HCT116 (cell line): ENCODE results near the gene SLC35E4. TPM values are rescaled to one million over a fixed set of nuclear protein-coding genes. Genes with fewer than 3 reads are reported as not detected.
A peak's percentile ranks its signal among the peaks of the same experiment; 100 is the strongest.

ENCODE experiments used
- ATAC-seq: fragments of 200-7000 bp; cut with Tn5 transposase; 2 replicates; pipeline ENCODE4 v1.9.1; 2020; ENCODE audit warnings: mild to moderate bottlenecking, moderate library complexity
- Bru-seq: library from RNA; stranded (reverse); fragments of 400-500 nt; gene quantifications from one replicate; lab custom pipeline; 2021; lab: Mats Ljungman, UMichigan
- BruChase-seq, 2 experiments: library from RNA; stranded (reverse); fragments of 400-500 nt; gene quantifications; one replicate each; lab custom pipeline; 2021; lab: Mats Ljungman, UMichigan
- BruUV-seq: library from RNA; stranded (reverse); fragments of 400-500 nt; replicated peaks from 2 replicates; lab custom pipeline; 2021; lab: Mats Ljungman, UMichigan
- CTCF ChIA-PET: fragments of 300-600 bp; sonication (Branson Sonifier 250); formaldehyde crosslinking; loops from one replicate; lab custom pipeline; 2021; ENCODE audit warnings: antibody characterized with exemption; lab: Charles Lee
- POLR2A ChIA-PET: fragments of 300-600, 350-600 bp; sonication (Branson Sonifier 250); formaldehyde crosslinking; loops from one replicate; lab custom pipeline; 2021; ENCODE audit warnings: antibody characterized with exemption; lab: Charles Lee
- RAD21 ChIA-PET, 2 experiments: fragments of 300-600 bp; sonication (Branson Sonifier 250); formaldehyde crosslinking; loops; one replicate each; lab custom pipeline; 2023; ENCODE audit warnings: low total read pairs in 2 of 2; ENCODE audit not compliant: uncharacterized antibody in 2 of 2, unreplicated experiment in 2 of 2, low non-redundant PET in 1 of 2; lab: Charles Lee
- DNase-seq: peaks from one replicate; pipeline ENCODE4 v3.0.0-alpha.2; 2010; ENCODE audit warnings: low read depth, low spot score
- H2AFZ ChIP-seq: fragments of 200-600 bp; shearing (Covaris generic), sonication (generic); 2 replicates; pipeline ENCODE4 v1.6.1; 2017; ENCODE audit warnings: low read depth, mixed run types, mixed read lengths, antibody characterized with exemption, low read length; ENCODE audit not compliant: poor library complexity, severe bottlenecking
- H3K27ac ChIP-seq: 2 replicates; pipeline ENCODE4 v1.5.1; 2012; ENCODE audit warnings: low read depth, low read length
- H3K27me3 ChIP-seq: fragments of 200-600 bp; sonication (generic); 2 replicates; pipeline ENCODE4 v1.6.1; 2016; ENCODE audit warnings: mixed run types, low read length, mixed read lengths; ENCODE audit not compliant: insufficient read depth
- H3K36me3 ChIP-seq, 2 experiments: fragments of 200-500 bp in 1 of 2; fragments of 200-600 bp in 1 of 2; sonication (Bioruptor generic) in 1 of 2; sonication (generic) in 1 of 2; 2 replicates each; pipeline versions ENCODE4 v1.5.1 to v1.6.1; 2014 to 2016; ENCODE audit warnings: low read length in 2 of 2, inconsistent platforms in 1 of 2, mixed read lengths in 1 of 2, mixed run types in 1 of 2; ENCODE audit not compliant: insufficient read depth in 2 of 2, control insufficient read depth in 1 of 2
- H3K4me1 ChIP-seq, 2 experiments: fragments of 200-600 bp in 1 of 2; sonication (generic) in 1 of 2; 2 replicates each; pipeline versions ENCODE4 v1.5.1 to v1.6.1; 2012 to 2017; ENCODE audit warnings: low read length in 2 of 2, inconsistent platforms in 1 of 2, mild to moderate bottlenecking in 1 of 2, mixed read lengths in 1 of 2, mixed run types in 1 of 2, moderate library complexity in 1 of 2; ENCODE audit not compliant: insufficient read depth in 2 of 2, control insufficient read depth in 1 of 2
- H3K4me2 ChIP-seq: fragments of 200-600 bp; sonication (generic); 2 replicates; pipeline ENCODE4 v1.6.1; 2017; ENCODE audit warnings: mixed run types, low read length, mixed read lengths
- H3K4me3 ChIP-seq, 2 experiments: fragments of 200-600 bp in 1 of 2; sonication (generic) in 1 of 2; replicated peaks in 1 of 2; 2 replicates each; pipeline ENCODE4 v1.5.1; 2011 to 2016; ENCODE audit warnings: low read length in 2 of 2, control low read depth in 1 of 2, low read depth in 1 of 2, mild to moderate bottlenecking in 1 of 2, mixed read lengths in 1 of 2, mixed run types in 1 of 2
- H3K79me2 ChIP-seq: fragments of 200-600 bp; sonication (generic); 2 replicates; pipeline ENCODE4 v1.6.1; 2017; ENCODE audit warnings: mild to moderate bottlenecking, mixed run types, low read length, moderate library complexity, mixed read lengths; ENCODE audit not compliant: insufficient read depth
- H3K9ac ChIP-seq: fragments of 200-600 bp; sonication (generic); 2 replicates; pipeline ENCODE4 v1.6.1; 2016; ENCODE audit warnings: low read length, mixed read lengths
- H3K9me2 ChIP-seq: fragments of 200-600 bp; sonication (generic), shearing (Covaris generic); 2 replicates; pipeline ENCODE4 v1.6.1; 2017; ENCODE audit warnings: mixed run types, mild to moderate bottlenecking, moderate library complexity; ENCODE audit not compliant: insufficient read depth
- H3K9me3 ChIP-seq, 2 experiments: fragments of 200-500 bp in 1 of 2; fragments of 200-600 bp in 1 of 2; sonication (Bioruptor generic) in 1 of 2; sonication (generic) in 1 of 2; 2 replicates each; pipeline ENCODE4 v1.6.1; 2014 to 2017; ENCODE audit warnings: low read length in 2 of 2, mixed read lengths in 2 of 2, inconsistent platforms in 1 of 2, low read depth in 1 of 2, mild to moderate bottlenecking in 1 of 2, mixed run types in 1 of 2, moderate library complexity in 1 of 2; ENCODE audit not compliant: control insufficient read depth in 1 of 2, insufficient read depth in 1 of 2
- H4K20me1 ChIP-seq: fragments of 200-600 bp; sonication (generic), shearing (Covaris generic); 2 replicates; pipeline ENCODE4 v1.6.1; 2017; ENCODE audit warnings: mixed run types, mild to moderate bottlenecking, moderate library complexity; ENCODE audit not compliant: insufficient read depth
- CTCF ChIP-seq, 3 experiments: fragments of 200-600 bp in 1 of 3; sonication (generic) in 1 of 3; IDR thresholded peaks in 2 of 3; conservative IDR thresholded peaks in 1 of 3; 2 replicates each; pipeline ENCODE4 v1.5.1; 2012 to 2017; ENCODE audit warnings: low read depth in 2 of 3, low read length in 2 of 3, antibody characterized with exemption in 1 of 3, borderline replicate concordance in 1 of 3, control low read depth in 1 of 3, mild to moderate bottlenecking in 1 of 3, mixed read lengths in 1 of 3, mixed run types in 1 of 3, moderate library complexity in 1 of 3; ENCODE audit not compliant: insufficient read depth in 1 of 3
- EGR1 ChIP-seq: IDR thresholded peaks from 2 replicates; pipeline ENCODE4 v1.6.1; 2012; ENCODE audit warnings: low read depth
- EZH2 ChIP-seq: fragments of 200-600 bp; sonication (generic); IDR thresholded peaks from 2 replicates; pipeline ENCODE4 v1.6.1; 2017; ENCODE audit warnings: antibody characterized with exemption, mixed run types
- POLR2AphosphoS5 ChIP-seq: IDR thresholded peaks from 2 replicates; pipeline ENCODE4 v1.6.1; 2011; ENCODE audit warnings: mild to moderate bottlenecking, low read depth, low read length, moderate library complexity
- REST ChIP-seq: IDR thresholded peaks from 2 replicates; pipeline ENCODE4 v1.6.1; 2012; ENCODE audit warnings: low read depth
- ZFX ChIP-seq: fragments of 450-650 bp; IDR thresholded peaks from 2 replicates; pipeline ENCODE4 v1.6.1; 2017
- ZNF274 ChIP-seq: fragments of 200-500 bp; sonication (Bioruptor generic); IDR thresholded peaks from 2 replicates; pipeline ENCODE4 v1.6.1; 2014; ENCODE audit warnings: mild to moderate bottlenecking, low read depth, low read length, inconsistent platforms
- intact Hi-C: fragments of 100-400 bp; cut with micrococcal nuclease; formaldehyde crosslinking; loops from 2 replicates; pipeline ENCODE4 v1.10.0; 2022
- long read RNA-seq: library from polyadenylated mRNA; unstranded; transcript quantifications from one replicate; pipeline ENCODE4 v2.0.0, GENCODE V29; 2021; ENCODE audit not compliant: unreplicated experiment
- polyA plus RNA-seq: library from polyadenylated mRNA; unstranded; fragments of >200 nt; gene quantifications from 2 replicates; pipeline ENCODE4 v1.2.1, GENCODE V29; 2012; ENCODE audit warnings: missing spikeins
- total RNA-seq: library from RNA; stranded (reverse); gene quantifications from one replicate; pipeline ENCODE4 v1.2.1, GENCODE V29; 2021; ENCODE audit not compliant: unreplicated experiment

The SLC35E4 gene
- 6.2 TPM for total RNA-seq
- polyA plus RNA-seq, result 5.4 and 5.9 TPM in 2 replicates
- Bru-seq, nascent RNA, result percentile 43 among the genes with signal in this experiment
- BruChase-seq, experiment 1, labeled RNA remaining after a 6-hour chase, result percentile 44 among the genes with signal in this experiment
- BruChase-seq, experiment 2, labeled RNA remaining after a 2-hour chase, result percentile 52 among the genes with signal in this experiment
- long read RNA-seq, transcript SLC35E4-201 (2 exons, 2,714 nt), result major isoform, 22 of 26 reads
- long read RNA-seq, partial matches to known transcripts, result 0 of 26 reads
- long read RNA-seq, other reads (novel, unspliced or antisense), result 4 of 26 reads

- ATAC-seq (peak; percentile 88), DNase-seq (peak; percentile 60)
- 0 out of 2 replicates have a peak, but pooled peaks have one; percentile 36 for TF ChIP-seq ZFX
- no peak for TF ChIP-seq REST
- peak; percentile 82 for TF ChIP-seq POLR2AphosphoS5
- TF ChIP-seq EZH2, result no peak
- TF ChIP-seq EGR1, result peak; percentile 74
- TF ChIP-seq ZNF274, result no peak
- TF ChIP-seq CTCF (IDR thresholded peaks at IDR 0.05 in 2 of 3, conservative IDR thresholded peaks at IDR 0.05 in 1 of 3; ENCODE audit: borderline replicate concordance in 1 of 3, insufficient read depth in 1 of 3, low read depth in 2 of 3, low read length in 2 of 3), result peak in 1 of 3 experiments; percentile 21; a peak in 1 of 6 replicates
- TF ChIP-seq, all 23 proteins: peak for 4
- H3K27me3 ChIP-seq, result no peaks in the 10 kb centered on the region
- peak within 1 kb of the TSS; percentile 78 for H3K9ac ChIP-seq
- ChIA-PET RAD21 (interaction anchor here (1.6 to 2.1 kb wide), 3 partner anchors 117 to 119 kb away, joined by 4 to 27 read pairs (median 16); no protein-coding TSS in a partner anchor), CTCF (interaction anchor here (0.7 to 3.8 kb wide), 16 partner anchors 8 to 284 kb away, joined by 3 to 95 read pairs (median 5); partner anchors contain the start of gene TCN2), POLR2A (interaction anchor here (1.1 to 2.2 kb wide), 5 partner anchors 13 to 119 kb away, joined by 3 to 15 read pairs (median 3); no protein-coding TSS in a partner anchor)
- H4K20me1 ChIP-seq, result no peaks in the 10 kb centered on the region
- intact Hi-C loops, result loop anchor here (10.0 kb wide), 1 partner anchor 289 kb away; no protein-coding TSS in a partner anchor
- H2AFZ ChIP-seq, result no peak within 1 kb of the TSS
- H3K4me2 ChIP-seq, result peak within 1 kb of the TSS; percentile 79
- no peaks in the 10 kb centered on the region for H3K36me3 ChIP-seq
- no peaks in the 10 kb centered on the region for H3K9me3 ChIP-seq
- no peaks in the 10 kb centered on the region for H3K9me2 ChIP-seq
- BruUV-seq, result no TSS peak
- H3K4me1 ChIP-seq, result peaks cover 17 to 29% of the 10 kb centered on the region in 2 experiments
- H3K79me2 ChIP-seq, result peaks cover 18% of the 10 kb centered on the region; the same call in 1 of the 2 replicates
- peak within 1 kb of the TSS; percentile 87 for H3K27ac ChIP-seq
- peak within 1 kb of the TSS; percentile 51 to 63 for H3K4me3 ChIP-seq
These were observed at the start of gene SLC35E4 for GRCh38 chr22:30635273-30636225. TSS of gene SLC35E4 (plus strand) at chr22:30635781. CDS start at chr22:30636451, 670 bp downstream.
